HFFc6 (cell line): ENCODE results near the gene PDIK1L. TPM values are rescaled to one million over a fixed set of nuclear protein-coding genes. Genes with fewer than 3 reads are reported as not detected.

Experiments
- DNase-seq: peaks from one replicate; pipeline ENCODE4 v3.0.0-alpha.2; 2018
- H3K27ac Mint-ChIP-seq: 2 replicates; pipeline ENCODE4 v1.8.0; 2020; ENCODE audit warnings: mild to moderate bottlenecking, mixed read lengths
- H3K27me3 Mint-ChIP-seq: 2 replicates; pipeline ENCODE4 v1.8.0; 2021; ENCODE audit warnings: mild to moderate bottlenecking, moderate library complexity, mixed read lengths; ENCODE audit not compliant: insufficient read depth
- H3K36me3 Mint-ChIP-seq: 2 replicates; pipeline ENCODE4 v1.8.0; 2021; ENCODE audit warnings: low read depth, mixed read lengths
- H3K4me1 Mint-ChIP-seq: 2 replicates; pipeline ENCODE4 v1.8.0; 2020; ENCODE audit warnings: low read depth, mixed read lengths
- H3K4me3 Mint-ChIP-seq: 2 replicates; pipeline ENCODE4 v1.8.0; 2020; ENCODE audit warnings: mild to moderate bottlenecking, moderate library complexity, mixed read lengths
- H3K9me3 Mint-ChIP-seq: 2 replicates; pipeline ENCODE4 v1.8.0; 2020; ENCODE audit warnings: mild to moderate bottlenecking, mixed read lengths
- CTCF ChIP-seq: fragments of 200-600 bp; sonication (generic); IDR thresholded peaks from 2 replicates; pipeline ENCODE4 v1.5.0; 2021; ENCODE audit warnings: antibody characterized with exemption, mild to moderate bottlenecking
- total RNA-seq, 6 experiments: library from RNA; stranded (reverse); fragmentation: NEBNext Ultra II Directional; extraction: Animal tissue kit (Norgen Biotek cat#: 25700); gene quantifications; 2 replicates in 1 of 6; 3 replicates in 5 of 6; pipeline ENCODE4 v1.2.3, GENCODE V29; 2021

The PDIK1L gene
- total RNA-seq, 6 experiments from 2014 or later: 2.5 to 4.4 (median 3.8) TPM

GRCh38 chr1:26163684-26164035 is 52.0 kb downstream of the PDIK1L start:
- H3K36me3 Mint-ChIP-seq: no peaks in the 10 kb centered on the region
- no peaks in the 10 kb centered on the region for H3K9me3 Mint-ChIP-seq
- H3K4me1 Mint-ChIP-seq: no peaks in the 10 kb centered on the region
- DNase-seq: no peak
- no peak for TF ChIP-seq CTCF
- H3K27me3 Mint-ChIP-seq: peaks cover 23% of the 10 kb centered on the region
- H3K27ac Mint-ChIP-seq: no peak overlapping the region
- H3K4me3 Mint-ChIP-seq: peak overlapping the region; percentile 22; the same call in 1 of the 2 replicates

- DNase-seq: no peak
- Mint-ChIP-seq H3K27ac (no peak overlapping the region), H3K4me1 (peaks cover 2% of the 10 kb centered on the region; the same call in 1 of the 2 replicates), H3K36me3 (no peaks in the 10 kb centered on the region), H3K9me3 (no peaks in the 10 kb centered on the region), H3K4me3 (peak overlapping the region; percentile 24; the same call in 1 of the 2 replicates), H3K27me3 (peaks cover 24% of the 10 kb centered on the region)
- peak; percentile 85 for TF ChIP-seq CTCF
These were observed 52.6 kb downstream of the PDIK1L start for GRCh38 chr1:26164036-26164860.

- H3K4me1 Mint-ChIP-seq: peaks cover 5% of the 10 kb centered on the region
- H3K27me3 Mint-ChIP-seq: peaks cover 20% of the 10 kb centered on the region
- no peak for TF ChIP-seq CTCF
- H3K36me3 Mint-ChIP-seq: no peaks in the 10 kb centered on the region
- no peak for DNase-seq
- H3K9me3 Mint-ChIP-seq: no peaks in the 10 kb centered on the region
- no peak overlapping the region for H3K27ac Mint-ChIP-seq
- H3K4me3 Mint-ChIP-seq: no peak overlapping the region; the same call in 1 of the 2 replicates
These were observed 53.5 kb downstream of the PDIK1L start for GRCh38 chr1:26164861-26165842.

- no peak for DNase-seq
- H3K4me1 Mint-ChIP-seq: peaks cover 11% of the 10 kb centered on the region
- H3K27ac Mint-ChIP-seq: no peak overlapping the region
- no peaks in the 10 kb centered on the region for H3K36me3 Mint-ChIP-seq
- H3K9me3 Mint-ChIP-seq: no peaks in the 10 kb centered on the region
- peaks cover 20% of the 10 kb centered on the region for H3K27me3 Mint-ChIP-seq
- no peak for TF ChIP-seq CTCF
- no peak overlapping the region for H3K4me3 Mint-ChIP-seq
These were observed 55.2 kb downstream of the PDIK1L start for GRCh38 chr1:26166719-26167281.

GRCh38 chr1:26168410-26169197 is 57.0 kb downstream of the PDIK1L start, which contains the start of gene C1orf232:
C1orf232 (minus strand) TSS chr1:26168963; CDS start chr1:26168499, 464 bp downstream.
- no peak for TF ChIP-seq CTCF
- Mint-ChIP-seq H3K36me3 (no peaks in the 10 kb centered on the region), H3K4me3 (peak within 1 kb of the TSS; percentile 95), H3K9me3 (no peaks in the 10 kb centered on the region), H3K27ac (peak within 1 kb of the TSS; percentile 87), H3K27me3 (peaks cover 14% of the 10 kb centered on the region), H3K4me1 (peaks cover 11% of the 10 kb centered on the region)
- no peak for DNase-seq
